ENCODE results near the gene MSI2. TPM values are rescaled to one million over a fixed set of nuclear protein-coding genes. Genes with fewer than 3 reads are reported as not detected.
"Not testable (repeated sequence)": the region's sequence is repeated elsewhere in the genome, so short reads cannot be mapped to it uniquely, and the experiment has no call there.

Gene MSI2
- total RNA-seq, 1 experiment from 2014 or later = 85.2 TPM

GRCh38 chr17:57296231-57296630 is 39.9 kb downstream of the MSI2 start:
- DNase-seq (ENCODE audit: low read depth, low spot score) = no peak
- in situ Hi-C loops (cut with HindIII; ENCODE audit: low pct_unique_long_range_greater_than_20kb, low sequenced_read_pairs) = no loop called here

GRCh38 chr17:57299176-57299575 is 42.9 kb downstream of the MSI2 start:
- in situ Hi-C loops (cut with HindIII; ENCODE audit: low pct_unique_long_range_greater_than_20kb, low sequenced_read_pairs) = no loop called here
- DNase-seq (ENCODE audit: low read depth, low spot score) = no peak

GRCh38 chr17:57300592-57300991 is 44.3 kb downstream of the MSI2 start:
- in situ Hi-C loops (cut with HindIII; ENCODE audit: low pct_unique_long_range_greater_than_20kb, low sequenced_read_pairs); DNase-seq (ENCODE audit: low read depth, low spot score): not testable (repeated sequence)

- no peak for DNase-seq (ENCODE audit: low read depth, low spot score)
- in situ Hi-C loops (cut with HindIII; ENCODE audit: low pct_unique_long_range_greater_than_20kb, low sequenced_read_pairs) = no loop called here
Measured at GRCh38 chr17:57302690-57303465, 46.6 kb downstream of the MSI2 start.

GRCh38 chr17:57305144-57305728 is 48.9 kb downstream of the MSI2 start:
- in situ Hi-C loops (cut with HindIII; ENCODE audit: low pct_unique_long_range_greater_than_20kb, low sequenced_read_pairs) = no loop called here
- DNase-seq (ENCODE audit: low read depth, low spot score) = no peak

GRCh38 chr17:57305908-57306504 is 49.7 kb downstream of the MSI2 start:
- DNase-seq (ENCODE audit: low read depth, low spot score) = no peak
- in situ Hi-C loops (cut with HindIII; ENCODE audit: low pct_unique_long_range_greater_than_20kb, low sequenced_read_pairs) = no loop called here

GRCh38 chr17:57308543-57309186 is 52.3 kb downstream of the MSI2 start:
- in situ Hi-C loops (cut with HindIII; ENCODE audit: low pct_unique_long_range_greater_than_20kb, low sequenced_read_pairs) = no loop called here
- DNase-seq (ENCODE audit: low read depth, low spot score) = no peak

GRCh38 chr17:57309479-57309878 is 53.2 kb downstream of the MSI2 start:
- in situ Hi-C loops (cut with HindIII; ENCODE audit: low pct_unique_long_range_greater_than_20kb, low sequenced_read_pairs) = no loop called here
- no peak for DNase-seq (ENCODE audit: low read depth, low spot score)

- in situ Hi-C loops (cut with HindIII; ENCODE audit: low pct_unique_long_range_greater_than_20kb, low sequenced_read_pairs) = no loop called here
- no peak for DNase-seq (ENCODE audit: low read depth, low spot score)
Measured at GRCh38 chr17:57311281-57312216, 55.2 kb downstream of the MSI2 start.

- in situ Hi-C loops (cut with HindIII; ENCODE audit: low pct_unique_long_range_greater_than_20kb, low sequenced_read_pairs) = no loop called here
- DNase-seq (ENCODE audit: low read depth, low spot score) = no peak
Measured at GRCh38 chr17:57312242-57312641, 55.9 kb downstream of the MSI2 start.

- in situ Hi-C loops (cut with HindIII; ENCODE audit: low pct_unique_long_range_greater_than_20kb, low sequenced_read_pairs) = no loop called here
- DNase-seq (ENCODE audit: low read depth, low spot score) = no peak
Measured at GRCh38 chr17:57313097-57313835, 56.9 kb downstream of the MSI2 start.

- no peak for DNase-seq (ENCODE audit: low read depth, low spot score)
- in situ Hi-C loops (cut with HindIII; ENCODE audit: low pct_unique_long_range_greater_than_20kb, low sequenced_read_pairs) = no loop called here
Measured at GRCh38 chr17:57315061-57316015, 59.0 kb downstream of the MSI2 start.

- DNase-seq (ENCODE audit: low read depth, low spot score) = no peak
- in situ Hi-C loops (cut with HindIII; ENCODE audit: low pct_unique_long_range_greater_than_20kb, low sequenced_read_pairs) = no loop called here
Measured at GRCh38 chr17:57316361-57316760, 60.0 kb downstream of the MSI2 start.

GRCh38 chr17:57317079-57317478 is 60.8 kb downstream of the MSI2 start:
- DNase-seq (ENCODE audit: low read depth, low spot score) = no peak
- in situ Hi-C loops (cut with HindIII; ENCODE audit: low pct_unique_long_range_greater_than_20kb, low sequenced_read_pairs) = no loop called here

- in situ Hi-C loops (cut with HindIII; ENCODE audit: low pct_unique_long_range_greater_than_20kb, low sequenced_read_pairs) = no loop called here
- DNase-seq (ENCODE audit: low read depth, low spot score) = no peak
Measured at GRCh38 chr17:57318913-57319312, 62.6 kb downstream of the MSI2 start.

- no peak for DNase-seq (ENCODE audit: low read depth, low spot score)
- in situ Hi-C loops (cut with HindIII; ENCODE audit: low pct_unique_long_range_greater_than_20kb, low sequenced_read_pairs) = no loop called here
Measured at GRCh38 chr17:57319806-57320205, 63.5 kb downstream of the MSI2 start.

All from SK-MEL-5 (cell line).